GM12878 (cell line): Measurements from ENCODE around the gene SLC1A2. TPM values are rescaled to one million over a fixed set of nuclear protein-coding genes. Genes with fewer than 3 reads are reported as not detected.

ENCODE experiments used
- ATAC-seq: fragments of 200-7000 bp; cut with Tn5 transposase; 3 replicates; pipeline ENCODE4 v1.9.1; 2020; ENCODE audit warnings: mild to moderate bottlenecking, moderate library complexity
- BruUV-seq: library from RNA; stranded (reverse); fragments of 400-500 nt; replicated peaks from 2 replicates; lab custom pipeline; 2021; lab: Mats Ljungman, UMichigan
- CTCF ChIA-PET: fragments of 300-600 bp; sonication (Branson Sonifier 250); formaldehyde crosslinking; extraction: SDS; loops from one replicate; lab custom pipeline; 2021; ENCODE audit warnings: inconsistent platforms; lab: Yijun Ruan, JAX
- POLR2A ChIA-PET: fragments of 350-600 bp; formaldehyde crosslinking; extraction: SDS; loops from one replicate; lab custom pipeline; 2021; ENCODE audit warnings: inconsistent platforms; lab: Charles Lee
- RAD21 ChIA-PET: fragments of 300-600 bp; sonication (Branson Sonifier 250); formaldehyde crosslinking; loops from one replicate; lab custom pipeline; 2023; ENCODE audit warnings: antibody characterized with exemption; ENCODE audit not compliant: unreplicated experiment; lab: Charles Lee
- SMC1A ChIA-PET: fragments of 300-600 bp; sonication (Branson Sonifier 250); formaldehyde crosslinking; loops from one replicate; lab custom pipeline; 2023; ENCODE audit not compliant: unreplicated experiment, uncharacterized antibody; lab: Charles Lee
- DNase-seq: peaks from one replicate; pipeline ENCODE4 v3.0.0-alpha.2; 2011; ENCODE audit warnings: low read depth, low spot score
- FAIRE-seq: peaks from 3 replicates; lab custom pipeline; 2011; peaks lifted over from hg19 to GRCh38; lab: Jason Lieb, UNC
- H2AFZ ChIP-seq: 2 replicates; pipeline ENCODE4 v1.6.0; 2011; ENCODE audit warnings: low read depth, low read length, control low read depth; ENCODE audit not compliant: control insufficient read depth
- H3K27ac ChIP-seq: 2 replicates; pipeline ENCODE4 v1.5.1; 2011; ENCODE audit warnings: control low read depth; ENCODE audit not compliant: control insufficient read depth, insufficient read depth
- H3K27me3 ChIP-seq, 2 experiments: replicated peaks in 1 of 2; 2 replicates each; pipeline versions ENCODE4 v1.6.0 to v1.6.1; 2011; ENCODE audit warnings: low read length in 1 of 2; ENCODE audit not compliant: control insufficient read depth in 2 of 2, insufficient read depth in 2 of 2
- H3K36me3 ChIP-seq, 2 experiments: 2 replicates each; pipeline ENCODE4 v1.5.1; 2011; ENCODE audit warnings: low read length in 1 of 2; ENCODE audit not compliant: control insufficient read depth in 2 of 2, insufficient read depth in 2 of 2
- H3K4me1 ChIP-seq: 2 replicates; pipeline ENCODE4 v1.6.1; 2011; ENCODE audit warnings: mild to moderate bottlenecking, low read length, moderate library complexity, mixed read lengths; ENCODE audit not compliant: control insufficient read depth, insufficient read depth
- H3K4me2 ChIP-seq: 2 replicates; pipeline ENCODE4 v1.6.0; 2011; ENCODE audit warnings: control low read depth; ENCODE audit not compliant: control insufficient read depth, insufficient read depth
- H3K4me3 ChIP-seq: fragments of 200-600 bp; sonication (generic); 2 replicates; pipeline ENCODE4 v1.5.1; 2016
- H3K79me2 ChIP-seq: 2 replicates; pipeline ENCODE4 v1.6.0; 2011; ENCODE audit warnings: low read length; ENCODE audit not compliant: control insufficient read depth, insufficient read depth
- H3K9ac ChIP-seq: 2 replicates; pipeline ENCODE4 v1.8.0; 2011; ENCODE audit warnings: low read length, control low read depth, mixed read lengths; ENCODE audit not compliant: control insufficient read depth, insufficient read depth
- H3K9me3 ChIP-seq: replicated peaks from 3 replicates; pipeline ENCODE4 v1.5.1; 2011; ENCODE audit warnings: mild to moderate bottlenecking, low read length; ENCODE audit not compliant: control insufficient read depth, insufficient read depth
- H4K20me1 ChIP-seq: 2 replicates; pipeline ENCODE4 v1.6.0; 2011; ENCODE audit not compliant: control insufficient read depth, insufficient read depth
- ATF7 ChIP-seq: fragments of 450-650 bp; IDR thresholded peaks from 2 replicates; pipeline ENCODE4 v1.6.1; 2016; ENCODE audit warnings: low read depth, mild to moderate bottlenecking
- BACH1 ChIP-seq: fragments of 450-650 bp; IDR thresholded peaks from 2 replicates; pipeline ENCODE4 v1.6.1; 2017; ENCODE audit warnings: mild to moderate bottlenecking, borderline replicate concordance
- CBFB ChIP-seq: IDR thresholded peaks from 2 replicates; pipeline ENCODE4 v1.6.1; 2016; ENCODE audit warnings: antibody characterized with exemption, low read depth
- CHD2 ChIP-seq: IDR thresholded peaks from 2 replicates; pipeline ENCODE4 v1.6.1; 2011; ENCODE audit warnings: low read depth, low read length, improper control_type of control experiment, borderline replicate concordance
- EP300 ChIP-seq, 2 experiments: fragments of 150-350 bp in 1 of 2; IDR thresholded peaks; 2 replicates each; pipeline ENCODE4 v1.6.1; 2011 to 2012; ENCODE audit warnings: low read depth in 2 of 2, low read length in 2 of 2, borderline replicate concordance in 1 of 2, improper control_type of control experiment in 1 of 2, inconsistent platforms in 1 of 2; ENCODE audit not compliant: control insufficient read depth in 1 of 2
- GATAD2B ChIP-seq: fragments of 450-650 bp; conservative IDR thresholded peaks from 2 replicates; pipeline ENCODE4 v1.6.1; 2017; ENCODE audit warnings: low read depth, mild to moderate bottlenecking, moderate library complexity
- IKZF1 ChIP-seq: fragments of 450-650 bp; conservative IDR thresholded peaks from 2 replicates; pipeline ENCODE4 v1.6.1; 2017; ENCODE audit warnings: antibody characterized with exemption, mild to moderate bottlenecking
- MTA2 ChIP-seq: fragments of 450-650 bp; IDR thresholded peaks from 2 replicates; pipeline ENCODE4 v1.6.1; 2016; ENCODE audit warnings: low read depth, mild to moderate bottlenecking, moderate library complexity
- NFIC ChIP-seq: IDR thresholded peaks from 2 replicates; pipeline ENCODE4 v1.6.1; 2012; ENCODE audit warnings: low read depth, mild to moderate bottlenecking, inconsistent platforms, low read length, moderate library complexity
- PAX8 ChIP-seq: fragments of 450-650 bp; IDR thresholded peaks from 2 replicates; pipeline ENCODE4 v1.6.1; 2017; ENCODE audit warnings: mild to moderate bottlenecking, moderate library complexity
- RCOR1 ChIP-seq: conservative IDR thresholded peaks from 2 replicates; pipeline ENCODE4 v1.6.1; 2012; ENCODE audit warnings: low read depth, low read length, improper control_type of control experiment
- SMAD5 ChIP-seq: IDR thresholded peaks from 2 replicates; pipeline ENCODE4 v1.6.1; 2016; ENCODE audit warnings: antibody characterized with exemption, low read depth
- YY1 ChIP-seq: IDR thresholded peaks from 2 replicates; pipeline ENCODE4 v1.6.1; 2011; ENCODE audit warnings: low read depth, mild to moderate bottlenecking, low read length
- ZNF24 ChIP-seq: fragments of 450-650 bp; IDR thresholded peaks from 2 replicates; pipeline ENCODE4 v1.6.1; 2017; ENCODE audit warnings: antibody characterized with exemption, mild to moderate bottlenecking
- WGBS: methylation state at CpG from one replicate; pipeline ENCODE4 v1.1.6; 2016; ENCODE audit warnings: low lambda C conversion rate; ENCODE audit not compliant: insufficient replicate concordance, insufficient coverage; ENCODE audit errors: missing lambda C conversion rate; 5-methylcytosine and 5-hydroxymethylcytosine counted together
- in situ Hi-C: fragments of 300-500 bp; cut with MboI; formaldehyde crosslinking; loops from 9 replicates; pipeline ENCODE4 v1.14.3; 2018; ENCODE audit warnings: mixed read lengths
- intact Hi-C: fragments of 100-400 bp; cut with micrococcal nuclease; formaldehyde crosslinking; loops from one replicate; pipeline ENCODE4 v1.14.2; 2022; ENCODE audit not compliant: unreplicated experiment
- polyA plus RNA-seq, 11 experiments: library from polyadenylated mRNA; depleted of rRNA in 4 of 11; unstranded in 6 of 11; stranded (reverse) in 5 of 11; fragments of >200 nt; fragmentation: Nextera tagmentation in 4 of 11; fragmentation: Illumina TruSeq in 1 of 11; extraction: Ambion mirVana in 4 of 11; extraction: Trizol in 1 of 11; gene quantifications; 1 replicate in 1 of 11; 2 replicates in 10 of 11; pipeline versions ENCODE4 v1.2.1 to v1.2.3, GENCODE V29; 2011 to 2016; ENCODE audit warnings: inconsistent platforms in 2 of 11, missing spikeins in 2 of 11, low read depth in 1 of 11
- total RNA-seq, 4 experiments: library from RNA; depleted of rRNA in 3 of 4; stranded (reverse); fragments of >200 nt in 3 of 4; fragmentation: Illumina TruSeq in 1 of 4; extraction: Trizol in 1 of 4; gene quantifications; 2 replicates each; pipeline versions ENCODE4 v1.2.1 to v1.2.3, GENCODE V29; 2013 to 2021
- TF ChIP-seq, protein P1 (sequence below): IDR thresholded peaks from 2 replicates; pipeline ENCODE4 v1.6.1; 2012; ENCODE audit warnings: mild to moderate bottlenecking, low read depth, low read length

The SLC1A2 gene
- total and polyA plus RNA-seq, 10 of the 15 experiments (the other 5 are each of a cell fraction or from before 2014, with no cell fraction given): 0.01 to 0.84 (median 0.22) TPM; not detected in 1

GRCh38 chr11:35298369-35298768 lies 121.0 kb downstream of the SLC1A2 start:
- Histone ChIP-seq H3K36me3 (no peaks in the 10 kb centered on the region), H3K4me2 (no peak overlapping the region), H3K9ac (no peak overlapping the region), H3K27ac (no peak overlapping the region), H3K9me3 (no peaks in the 10 kb centered on the region), H3K79me2 (no peaks in the 10 kb centered on the region), H3K27me3 (no peaks in the 10 kb centered on the region), H2AFZ (no peak overlapping the region), H3K4me3 (no peak overlapping the region), H3K4me1 (no peaks in the 10 kb centered on the region; the same call in 1 of the 2 replicates), H4K20me1 (no peaks in the 10 kb centered on the region)
- BruUV-seq: no TSS peak
- in situ Hi-C loops: no loop called here
- intact Hi-C loops: no loop called here
- FAIRE-seq (no peak), ATAC-seq (no peak), DNase-seq (no peak)
- SMC1A ChIA-PET: interaction anchor here (1.1 kb wide), 1 partner anchor 38 kb away, joined by 3 read pairs; no protein-coding TSS in a partner anchor
- RAD21 ChIA-PET: interaction anchor here (1.1 kb wide), 1 partner anchor 93 kb away, joined by 3 read pairs; no protein-coding TSS in a partner anchor
- TF ChIP-seq, protein P1, sequence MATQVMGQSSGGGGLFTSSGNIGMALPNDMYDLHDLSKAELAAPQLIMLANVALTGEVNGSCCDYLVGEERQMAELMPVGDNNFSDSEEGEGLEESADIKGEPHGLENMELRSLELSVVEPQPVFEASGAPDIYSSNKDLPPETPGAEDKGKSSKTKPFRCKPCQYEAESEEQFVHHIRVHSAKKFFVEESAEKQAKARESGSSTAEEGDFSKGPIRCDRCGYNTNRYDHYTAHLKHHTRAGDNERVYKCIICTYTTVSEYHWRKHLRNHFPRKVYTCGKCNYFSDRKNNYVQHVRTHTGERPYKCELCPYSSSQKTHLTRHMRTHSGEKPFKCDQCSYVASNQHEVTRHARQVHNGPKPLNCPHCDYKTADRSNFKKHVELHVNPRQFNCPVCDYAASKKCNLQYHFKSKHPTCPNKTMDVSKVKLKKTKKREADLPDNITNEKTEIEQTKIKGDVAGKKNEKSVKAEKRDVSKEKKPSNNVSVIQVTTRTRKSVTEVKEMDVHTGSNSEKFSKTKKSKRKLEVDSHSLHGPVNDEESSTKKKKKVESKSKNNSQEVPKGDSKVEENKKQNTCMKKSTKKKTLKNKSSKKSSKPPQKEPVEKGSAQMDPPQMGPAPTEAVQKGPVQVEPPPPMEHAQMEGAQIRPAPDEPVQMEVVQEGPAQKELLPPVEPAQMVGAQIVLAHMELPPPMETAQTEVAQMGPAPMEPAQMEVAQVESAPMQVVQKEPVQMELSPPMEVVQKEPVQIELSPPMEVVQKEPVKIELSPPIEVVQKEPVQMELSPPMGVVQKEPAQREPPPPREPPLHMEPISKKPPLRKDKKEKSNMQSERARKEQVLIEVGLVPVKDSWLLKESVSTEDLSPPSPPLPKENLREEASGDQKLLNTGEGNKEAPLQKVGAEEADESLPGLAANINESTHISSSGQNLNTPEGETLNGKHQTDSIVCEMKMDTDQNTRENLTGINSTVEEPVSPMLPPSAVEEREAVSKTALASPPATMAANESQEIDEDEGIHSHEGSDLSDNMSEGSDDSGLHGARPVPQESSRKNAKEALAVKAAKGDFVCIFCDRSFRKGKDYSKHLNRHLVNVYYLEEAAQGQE: no peak
- TF ChIP-seq BACH1 (no peak), NFIC (no peak), RCOR1 (no peak), CHD2 (no peak), CBFB (no peak), GATAD2B (no peak), ZNF24 (no peak), IKZF1 (no peak), YY1 (no peak), MTA2 (no peak), EP300 (IDR thresholded peaks at IDR 0.05; ENCODE audit: borderline replicate concordance in 1 of 2, control insufficient read depth in 1 of 2, low read depth in 2 of 2, low read length in 2 of 2) (no peak), ATF7 (no peak), SMAD5 (no peak), PAX8 (no peak)
- WGBS: 58% methylated on average over 1 of the region's 1 CpG
- CTCF ChIA-PET: interaction anchor here (0.6 to 6.9 kb wide), 3 partner anchors 7 to 93 kb away, joined by 3 to 46 read pairs (median 3); no protein-coding TSS in a partner anchor
- POLR2A ChIA-PET: no interaction called here
